GM12864 (cell line): ENCODE results near the gene AKAP13.

ENCODE experiments used
- DNase-seq: peaks from one replicate; pipeline ENCODE4 v3.0.0-alpha.2; 2011; ENCODE audit warnings: low read depth
- H3K4me3 ChIP-seq: 2 replicates; pipeline ENCODE4 v1.5.1; 2011; ENCODE audit warnings: mild to moderate bottlenecking, low read depth, low read length, control low read depth
- CTCF ChIP-seq: IDR thresholded peaks from 2 replicates; pipeline ENCODE4 v1.5.1; 2011; ENCODE audit warnings: low read depth, mild to moderate bottlenecking, moderate library complexity, low read length, control low read depth, inconsistent platforms; ENCODE audit errors: missing control alignments

AKAP13 gene

GRCh38 chr15:85362436-85363081 is 17.8 kb upstream of the AKAP13 start:
- DNase-seq, result no peak
- TF ChIP-seq CTCF, result no peak

GRCh38 chr15:85365980-85366379 is 14.4 kb upstream of the AKAP13 start:
- no peak for TF ChIP-seq CTCF
- no peak for DNase-seq
- no peak overlapping the region for H3K4me3 ChIP-seq

More at GRCh38 chr15:85362436-85363081, 17.8 kb upstream of the AKAP13 start:
- no peak overlapping the region for H3K4me3 ChIP-seq

- no peak for DNase-seq
Measured at GRCh38 chr15:85367741-85368140, 12.7 kb upstream of the AKAP13 start.

GRCh38 chr15:85374831-85375230 is 5.6 kb upstream of the AKAP13 start:
- no peak for TF ChIP-seq CTCF
- H3K4me3 ChIP-seq, result no peak overlapping the region
- no peak for DNase-seq

More at GRCh38 chr15:85367741-85368140, 12.7 kb upstream of the AKAP13 start:
- no peak for TF ChIP-seq CTCF
- H3K4me3 ChIP-seq, result no peak overlapping the region

GRCh38 chr15:85377269-85377668 is 3.1 kb upstream of the AKAP13 start:
- no peak for DNase-seq
- H3K4me3 ChIP-seq, result no peak overlapping the region
- TF ChIP-seq CTCF, result no peak

GRCh38 chr15:85377986-85378385 is 2.4 kb upstream of the AKAP13 start:
- TF ChIP-seq CTCF, result no peak
- no peak for DNase-seq
- no peak overlapping the region for H3K4me3 ChIP-seq
